Adrenal gland (tissue), 12 donors: ENCODE data around the gene OPCML. TPM values are rescaled to one million over a fixed set of nuclear protein-coding genes. Genes with fewer than 3 reads are reported as not detected.

Experiments used
- DNase-seq, 7 donors: peaks; one replicate each; pipeline ENCODE4 v3.0.0-alpha.2; 2019 to 2020
- H3K27ac ChIP-seq, 5 donors: fragments of 200-600 bp; sonication (generic) in 4 of 5; 1 replicate in 3 of 5; 2 replicates in 2 of 5; pipeline versions ENCODE4 v1.5.1 to v1.8.0; 2016 to 2020; ENCODE audit warnings: mild to moderate bottlenecking in 1 of 5
- H3K27me3 ChIP-seq: fragments of 200-600 bp; 2 replicates; pipeline ENCODE4 v1.8.0; 2021
- H3K36me3 ChIP-seq, 2 donors: fragments of 200-600 bp; replicated peaks in 1 of 2; 1 replicate in 1 of 2; 2 replicates in 1 of 2; pipeline versions ENCODE4 v1.5.1 to v1.8.0; 2018 to 2022
- H3K4me1 ChIP-seq, 2 donors: fragments of 200-600 bp; replicated peaks in 1 of 2; 1 replicate in 1 of 2; 2 replicates in 1 of 2; pipeline versions ENCODE4 v1.5.1 to v1.8.0; 2018 to 2021
- H3K4me3 ChIP-seq, 4 donors: fragments of 200-600 bp; sonication (generic) in 3 of 4; one replicate each; pipeline ENCODE4 v1.5.1; 2016 to 2018
- H3K9me3 ChIP-seq, 3 donors: fragments of 200-600 bp; sonication (generic) in 1 of 3; replicated peaks in 1 of 3; 1 replicate in 2 of 3; 2 replicates in 1 of 3; pipeline versions ENCODE4 v1.5.1 to v1.8.0; 2016 to 2021
- CTCF ChIP-seq, 6 experiments: fragments of 450-650 bp in 4 of 6; fragments of 200-600 bp in 2 of 6; sonication (generic) in 1 of 6; IDR thresholded peaks; 1 replicate in 5 of 6; 2 replicates in 1 of 6; pipeline versions ENCODE4 v1.5.1 to v1.8.0; 2016 to 2021; ENCODE audit warnings: antibody characterized with exemption in 6 of 6, mild to moderate bottlenecking in 2 of 6, moderate library complexity in 1 of 6
- POLR2A ChIP-seq, 2 donors: fragments of 450-650 bp; IDR thresholded peaks; one replicate each; pipeline ENCODE4 v1.6.1; 2017; ENCODE audit warnings: antibody characterized with exemption in 2 of 2, mild to moderate bottlenecking in 2 of 2, moderate library complexity in 1 of 2
- WGBS, 4 donors: extraction: QIAGEN DNeasy Blood & Tissue Kit in 2 of 4; methylation state at CpG; one replicate each; pipeline versions ENCODE4 v1.1.5 to v1.1.7; 2013 to 2017; 5-methylcytosine and 5-hydroxymethylcytosine counted together
- intact Hi-C, 2 donors: fragments of 100-400 bp; cut with DNase I; formaldehyde crosslinking; loops; one replicate each; pipeline versions ENCODE4 v1.14.1 to v1.15.0; 2022 to 2023
- polyA plus RNA-seq, 3 donors: library from polyadenylated mRNA; stranded (reverse); fragments of 200-250 nt in 2 of 3; fragments of 350-450 nt in 1 of 3; fragmentation: Illumina TruSeq in 1 of 3; extraction: RNeasy Lipid Tissue Mini Kit (QIAGEN cat#74804) in 1 of 3; gene quantifications; one replicate each; pipeline ENCODE4 v1.2.3, GENCODE V29; 2013 to 2014
- total RNA-seq, 9 donors: library from RNA; depleted of rRNA in 4 of 9; stranded (reverse); fragments of >200 nt in 4 of 9; fragments of 120-200 nt in 1 of 9; fragmentation: NEBNext Ultra II Directional in 1 of 9; extraction: Animal tissue kit (Norgen Biotek cat#: 25700) in 1 of 9; gene quantifications; one replicate each; pipeline versions ENCODE4 v1.1.0 to v1.2.4, GENCODE V29; 2013 to 2023
- donor health status: healthy with polysubstance abuse.
- donor health status: Bipolar disorder and iron deficiency.
- donor health status: DM: yes; HTN: yes; CAD: no.
- donor health status: DM: no; HTN: no; CAD: no.
- donor health status: DM: no; HTN: no; CAD: no.
- donor health status: DM: yes; HTN: yes; CAD: no.

Gene OPCML
- total and polyA plus RNA-seq, 12 donors: 0.10 to 5.5 (median 0.72) TPM; not detected in 5

- intact Hi-C loops: no loop called here
- Histone ChIP-seq H3K36me3 (no peaks in the 10 kb centered on the region), H3K4me3 (no peak overlapping the region), H3K27me3 (peaks cover 7% of the 10 kb centered on the region), H3K27ac (no peak overlapping the region), H3K9me3 (no peaks in the 10 kb centered on the region), H3K4me1 (no peaks in the 10 kb centered on the region)
- no peak for TF ChIP-seq POLR2A (IDR thresholded peaks at IDR 0.05)
- TF ChIP-seq CTCF (IDR thresholded peaks at IDR 0.05): no peak
- DNase-seq: no peak
- WGBS, 4 donors: 76 to 84% (median 79%) methylated on average over 5 of the region's 5 CpGs
These were observed 254.4 kb downstream of the OPCML start for GRCh38 chr11:133277886-133278285.

GRCh38 chr11:133271871-133272776, 260.2 kb downstream of the OPCML start:
- no peaks in the 10 kb centered on the region for H3K4me1 ChIP-seq
- no peak for DNase-seq
- no peaks in the 10 kb centered on the region for H3K27me3 ChIP-seq
- WGBS, 4 donors: 72 to 84% (median 80%) methylated on average over 6 of the region's 6 CpGs
- intact Hi-C loops: no loop called here
- H3K36me3 ChIP-seq: no peaks in the 10 kb centered on the region
- H3K4me3 ChIP-seq: no peak overlapping the region
- no peak overlapping the region for H3K27ac ChIP-seq
- TF ChIP-seq CTCF (IDR thresholded peaks at IDR 0.05): no peak
- no peak for TF ChIP-seq POLR2A (IDR thresholded peaks at IDR 0.05)
- no peaks in the 10 kb centered on the region for H3K9me3 ChIP-seq

GRCh38 chr11:133271206-133271605, 261.1 kb downstream of the OPCML start:
- Histone ChIP-seq H3K27me3 (no peaks in the 10 kb centered on the region), H3K9me3 (no peaks in the 10 kb centered on the region), H3K4me1 (no peaks in the 10 kb centered on the region), H3K27ac (no peak overlapping the region), H3K36me3 (no peaks in the 10 kb centered on the region), H3K4me3 (no peak overlapping the region)
- no peak for TF ChIP-seq POLR2A (IDR thresholded peaks at IDR 0.05)
- TF ChIP-seq CTCF (IDR thresholded peaks at IDR 0.05): no peak
- no peak for DNase-seq
- intact Hi-C loops: no loop called here

- no peaks in the 10 kb centered on the region for H3K9me3 ChIP-seq
- no peaks in the 10 kb centered on the region for H3K27me3 ChIP-seq
- no peak overlapping the region for H3K4me3 ChIP-seq
- H3K27ac ChIP-seq: no peak overlapping the region
- DNase-seq: no peak
- intact Hi-C loops: no loop called here
- WGBS, 4 donors: 76 to 86% (median 80%) methylated on average over 2 of the region's 2 CpGs
- TF ChIP-seq CTCF (IDR thresholded peaks at IDR 0.05): no peak
- TF ChIP-seq POLR2A (IDR thresholded peaks at IDR 0.05): no peak
- no peaks in the 10 kb centered on the region for H3K4me1 ChIP-seq
- H3K36me3 ChIP-seq: no peaks in the 10 kb centered on the region
These were observed 263.0 kb downstream of the OPCML start for GRCh38 chr11:133269267-133269666.
